Activated CD8-positive, alpha-beta memory T cell treated with anti-CD3 and anti-CD28 coated beads, Interleukin-2, amount 10 ng/mL, durations not matched to agents 7 days and 5 days (primary cell): ENCODE measurements around the gene AMMECR1. TPM values are rescaled to one million over a fixed set of nuclear protein-coding genes. Genes with fewer than 3 reads are reported as not detected.

Experiments used
- ATAC-seq: fragments of 150-1000 bp; cut with Tn5 transposase; one replicate; pipeline ENCODE4 v1.10.0; 2021; ENCODE audit warnings: moderate library complexity
- CTCF ChIA-PET: fragments of 350-600 bp; sonication (Branson Sonifier 250); formaldehyde crosslinking; loops from one replicate; lab custom pipeline; 2021; ENCODE audit warnings: antibody characterized with exemption; lab: Charles Lee
- DNase-seq: peaks from one replicate; pipeline ENCODE4 v3.0.0-alpha.2; 2020
- H3K27ac Mint-ChIP-seq: one replicate; pipeline ENCODE4 v1.8.0; 2021; ENCODE audit warnings: mild to moderate bottlenecking, mixed read lengths
- H3K27me3 Mint-ChIP-seq: one replicate; pipeline ENCODE4 v1.8.0; 2021; ENCODE audit warnings: mixed read lengths
- H3K36me3 Mint-ChIP-seq: one replicate; pipeline ENCODE4 v1.8.0; 2021; ENCODE audit warnings: mild to moderate bottlenecking, mixed read lengths
- H3K4me1 Mint-ChIP-seq: one replicate; pipeline ENCODE4 v1.8.0; 2021; ENCODE audit warnings: mixed read lengths
- H3K4me3 Mint-ChIP-seq: one replicate; pipeline ENCODE4 v1.8.0; 2021; ENCODE audit warnings: mild to moderate bottlenecking, moderate library complexity, mixed read lengths
- H3K9me3 Mint-ChIP-seq: one replicate; pipeline ENCODE4 v1.8.0; 2022; ENCODE audit warnings: low read depth, mixed read lengths
- total RNA-seq, 2 experiments: library from RNA; stranded (reverse); gene quantifications; one replicate each; pipeline ENCODE4 v1.2.3, GENCODE V29; 2021

The AMMECR1 gene
- total RNA-seq, 2 experiments from 2014 or later = 8.8 to 10.1 TPM

DNA sequence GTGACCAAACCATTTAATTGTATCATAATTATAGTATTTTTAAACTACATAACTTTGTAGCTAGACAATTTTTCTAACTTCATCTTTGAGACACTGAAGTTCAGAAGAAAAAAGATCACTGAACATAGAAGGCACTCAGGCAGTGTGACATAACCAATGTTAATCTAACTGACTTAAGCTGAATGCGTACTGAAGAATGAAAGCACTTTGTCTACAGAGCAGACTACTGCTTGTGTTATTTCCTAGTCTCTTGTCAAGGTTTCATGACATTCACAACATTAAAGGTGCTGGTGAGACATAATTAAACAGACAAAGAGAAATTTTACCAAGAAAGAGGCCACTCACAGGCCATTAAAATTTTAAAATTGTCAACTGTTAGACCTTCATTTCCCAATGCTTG, 13.5 kb downstream of the AMMECR1 start:
- Mint-ChIP-seq H3K27ac (no peak overlapping the region), H3K4me1 (peaks cover 5% of the 10 kb centered on the region), H3K36me3 (peaks cover 14% of the 10 kb centered on the region), H3K9me3 (no peaks in the 10 kb centered on the region), H3K4me3 (no peak overlapping the region), H3K27me3 (no peaks in the 10 kb centered on the region)
- ATAC-seq = no peak
- no peak for DNase-seq
- CTCF ChIA-PET = interaction anchor here (0.7 kb wide), 1 partner anchor 14 kb away, joined by 3 read pairs; the partner anchor contains the start of gene AMMECR1

DNA sequence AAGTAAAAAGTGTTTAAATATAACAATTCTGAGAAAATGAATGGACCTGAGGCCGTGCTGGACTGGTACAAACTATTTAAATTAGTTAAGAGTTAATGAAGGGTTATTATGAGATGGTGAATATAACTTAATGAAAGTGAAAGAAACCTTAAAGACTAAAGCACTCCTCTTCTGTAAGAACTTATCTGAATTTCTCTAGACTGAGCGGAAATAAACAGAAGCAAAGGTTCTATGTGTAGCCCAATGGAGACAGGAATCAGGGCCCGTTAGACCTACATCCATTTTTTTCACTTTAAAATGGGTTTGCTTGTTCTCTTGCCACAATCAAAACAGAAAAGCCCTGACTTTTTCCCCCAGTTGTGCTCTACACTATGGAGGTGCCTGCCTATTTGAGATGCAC, 14.9 kb downstream of the AMMECR1 start:
- Mint-ChIP-seq H3K9me3 (no peaks in the 10 kb centered on the region), H3K4me1 (peaks cover 5% of the 10 kb centered on the region), H3K27me3 (no peaks in the 10 kb centered on the region), H3K27ac (no peak overlapping the region), H3K4me3 (no peak overlapping the region), H3K36me3 (peaks cover 13% of the 10 kb centered on the region)
- CTCF ChIA-PET = no interaction called here
- ATAC-seq (no peak), DNase-seq (no peak)

DNA sequence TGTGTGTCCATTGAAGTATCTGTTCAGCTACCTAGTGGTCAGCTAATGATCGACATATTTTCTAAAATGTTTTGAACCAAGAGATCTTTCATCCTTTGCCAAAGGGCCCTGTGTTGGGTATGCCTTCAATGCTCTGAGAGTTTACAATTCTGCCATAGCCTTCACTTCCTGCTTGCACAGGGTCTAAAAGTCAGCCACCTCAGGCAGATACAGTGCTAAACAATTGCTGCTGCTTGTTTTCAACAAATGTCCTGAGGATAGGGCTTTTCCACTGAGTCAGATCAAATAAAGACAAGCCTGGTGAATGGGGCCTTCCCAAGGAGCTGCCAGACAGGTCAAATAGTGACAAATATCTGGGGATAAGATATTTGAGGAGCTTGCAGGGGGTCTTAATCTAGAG, 16.7 kb downstream of the AMMECR1 start:
- no peak for DNase-seq
- no peak for ATAC-seq
- Mint-ChIP-seq H3K9me3 (peaks cover 3% of the 10 kb centered on the region), H3K36me3 (peaks cover 15% of the 10 kb centered on the region), H3K27me3 (no peaks in the 10 kb centered on the region), H3K4me3 (no peak overlapping the region), H3K4me1 (peaks cover 5% of the 10 kb centered on the region), H3K27ac (no peak overlapping the region)
- CTCF ChIA-PET = no interaction called here

DNA sequence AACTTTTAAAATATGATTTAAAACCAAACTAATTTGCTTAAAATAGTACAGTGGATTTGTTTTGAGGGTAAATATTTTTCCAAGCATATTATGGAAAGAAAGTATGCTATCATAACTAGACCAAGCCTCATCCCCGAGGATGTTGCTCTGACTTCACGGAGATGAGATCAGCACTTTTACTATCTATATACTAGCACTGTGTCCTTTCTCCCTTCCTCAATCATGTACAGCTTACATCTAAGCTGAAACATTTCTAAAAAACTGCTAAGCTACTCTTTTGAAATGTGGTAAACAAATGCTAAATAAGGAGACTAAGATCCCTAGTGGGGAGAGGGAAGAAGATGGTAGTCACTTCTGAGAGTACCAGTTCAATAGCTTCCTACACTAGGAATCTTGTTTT, 23.8 kb downstream of the AMMECR1 start:
- H3K36me3 Mint-ChIP-seq = peaks cover 6% of the 10 kb centered on the region

DNA sequence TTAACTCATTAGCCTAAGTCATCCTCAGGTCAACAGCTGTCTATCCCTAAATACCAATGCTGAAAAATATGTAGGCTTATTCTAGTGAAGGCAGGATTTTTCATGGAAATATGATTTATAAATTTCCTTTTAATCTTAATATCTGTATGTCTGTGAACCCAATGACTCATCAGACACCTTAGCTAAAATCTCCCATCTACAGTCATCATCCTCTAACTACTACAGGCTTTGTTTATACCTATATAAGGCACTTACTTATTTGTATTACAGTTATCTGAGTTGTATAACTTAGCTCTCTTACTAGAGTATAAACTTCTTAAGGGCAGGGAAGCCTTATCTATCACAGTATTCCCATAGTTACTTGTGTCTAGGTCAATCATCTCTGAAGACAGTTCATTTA, 24.2 kb downstream of the AMMECR1 start:
- Mint-ChIP-seq H3K27ac (no peak overlapping the region), H3K9me3 (peaks cover 3% of the 10 kb centered on the region), H3K4me1 (no peaks in the 10 kb centered on the region), H3K27me3 (no peaks in the 10 kb centered on the region), H3K36me3 (peaks cover 6% of the 10 kb centered on the region), H3K4me3 (no peak overlapping the region)
- ATAC-seq (no peak), DNase-seq (no peak)
- CTCF ChIA-PET = no interaction called here

More for the DNA sequence above, 23.8 kb downstream of the AMMECR1 start:
- CTCF ChIA-PET = interaction anchor here (1.0 kb wide), 1 partner anchor 23 kb away, joined by 3 read pairs; no protein-coding TSS in a partner anchor
- H3K27me3 Mint-ChIP-seq = no peaks in the 10 kb centered on the region
- no peaks in the 10 kb centered on the region for H3K4me1 Mint-ChIP-seq
- H3K27ac Mint-ChIP-seq = no peak overlapping the region
- DNase-seq (no peak), ATAC-seq (no peak)
- peaks cover 3% of the 10 kb centered on the region for H3K9me3 Mint-ChIP-seq
- no peak overlapping the region for H3K4me3 Mint-ChIP-seq

DNA sequence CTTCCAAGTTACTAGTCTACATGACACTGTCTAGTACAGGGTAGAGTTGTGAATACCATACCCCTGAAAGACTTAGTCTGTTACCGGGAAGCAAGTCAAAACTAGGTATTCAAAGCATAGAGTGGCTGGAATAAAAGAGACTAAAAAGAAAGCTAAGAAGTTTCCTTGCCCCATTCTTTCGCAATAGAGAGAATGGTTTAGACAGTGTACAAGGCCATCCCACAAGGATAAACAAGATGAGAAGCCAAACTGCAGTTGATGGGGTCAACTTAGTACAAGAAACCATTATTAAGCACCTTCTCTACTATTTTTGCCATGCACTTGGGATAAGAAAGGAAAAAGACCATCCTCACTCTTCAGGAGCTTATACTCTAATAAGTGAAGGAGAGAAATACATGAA, 30.3 kb downstream of the AMMECR1 start:
- Mint-ChIP-seq H3K4me3 (no peak overlapping the region), H3K9me3 (no peaks in the 10 kb centered on the region), H3K4me1 (peaks cover 3% of the 10 kb centered on the region), H3K27ac (no peak overlapping the region), H3K36me3 (peaks cover 12% of the 10 kb centered on the region), H3K27me3 (no peaks in the 10 kb centered on the region)
- CTCF ChIA-PET = no interaction called here
- ATAC-seq (no peak), DNase-seq (no peak)

DNA sequence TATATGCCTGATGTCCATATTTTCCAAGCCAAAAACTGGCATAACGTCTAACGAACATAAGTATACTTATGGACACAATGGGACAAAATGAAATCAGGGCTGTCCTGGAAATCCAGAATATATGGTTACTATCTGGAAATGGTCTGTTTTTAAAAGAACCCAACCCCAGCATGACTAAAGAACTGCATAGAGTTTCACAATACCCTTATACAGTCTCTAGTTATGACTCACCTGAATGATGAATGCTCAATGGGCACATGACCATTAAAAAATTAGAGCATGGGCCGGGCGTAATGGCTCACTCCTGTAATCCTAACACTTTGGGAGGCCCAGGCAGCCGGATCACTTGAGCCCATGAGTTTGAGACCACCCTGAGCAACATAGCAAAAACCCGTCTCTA, 31.8 kb downstream of the AMMECR1 start:
- peaks cover 2% of the 10 kb centered on the region for H3K9me3 Mint-ChIP-seq
- H3K4me1 Mint-ChIP-seq = peaks cover 4% of the 10 kb centered on the region

DNA sequence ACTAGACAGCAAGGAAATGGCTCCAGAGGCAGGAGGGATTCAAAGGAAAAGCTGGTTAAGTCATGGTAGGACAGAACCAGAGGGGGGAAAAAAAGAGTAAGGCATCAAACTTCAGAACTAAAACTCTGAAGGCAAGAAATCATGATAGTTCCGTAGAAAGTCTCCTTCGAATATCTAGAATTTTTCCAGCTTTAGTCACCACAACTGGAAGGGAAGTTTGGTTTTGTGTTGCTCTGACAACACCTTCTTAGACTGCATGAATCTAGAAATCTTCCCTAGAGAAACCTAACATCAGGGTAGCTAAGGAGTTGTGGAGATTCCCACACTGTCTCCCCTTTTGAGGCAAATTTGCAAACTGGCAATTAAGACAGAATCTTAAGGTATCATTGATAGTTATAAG, 33.7 kb downstream of the AMMECR1 start:
- CTCF ChIA-PET = no interaction called here
- Mint-ChIP-seq H3K36me3 (peaks cover 12% of the 10 kb centered on the region), H3K9me3 (peaks cover 2% of the 10 kb centered on the region), H3K27me3 (no peaks in the 10 kb centered on the region), H3K4me1 (peaks cover 4% of the 10 kb centered on the region), H3K4me3 (no peak overlapping the region), H3K27ac (no peak overlapping the region)
- no peak for ATAC-seq
- no peak for DNase-seq

More for the DNA sequence above, 31.8 kb downstream of the AMMECR1 start:
- CTCF ChIA-PET = no interaction called here
- DNase-seq = no peak
- Mint-ChIP-seq H3K27me3 (no peaks in the 10 kb centered on the region), H3K27ac (no peak overlapping the region), H3K36me3 (peaks cover 12% of the 10 kb centered on the region), H3K4me3 (no peak overlapping the region)
- ATAC-seq = no peak

- CTCF ChIA-PET = no interaction called here
- Mint-ChIP-seq H3K36me3 (peaks cover 12% of the 10 kb centered on the region), H3K4me3 (no peak overlapping the region), H3K4me1 (peaks cover 8% of the 10 kb centered on the region), H3K27ac (no peak overlapping the region), H3K27me3 (no peaks in the 10 kb centered on the region), H3K9me3 (peaks cover 2% of the 10 kb centered on the region)
- no peak for ATAC-seq
- no peak for DNase-seq
Observed at GRCh38 chrX:110282922-110283321, 35.0 kb downstream of the AMMECR1 start.

DNA sequence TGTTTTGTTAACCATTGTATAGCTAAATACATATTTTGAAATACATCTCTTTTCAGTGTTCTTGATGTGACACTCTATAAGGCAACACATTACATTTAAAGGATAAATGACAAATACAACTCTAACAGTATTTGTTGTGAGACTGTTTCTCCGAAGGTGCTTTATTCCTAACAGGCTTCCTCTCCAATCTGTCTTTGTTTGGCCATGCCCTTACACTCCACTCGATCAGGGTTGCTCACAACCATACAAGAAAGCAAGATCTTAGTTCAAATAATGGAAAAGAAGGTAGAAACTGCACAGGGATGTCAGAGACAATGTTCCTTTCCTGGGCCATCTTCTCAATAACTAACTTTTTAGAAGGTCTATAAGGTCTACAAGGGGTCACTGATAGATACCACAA, 36.5 kb downstream of the AMMECR1 start:
- DNase-seq (no peak), ATAC-seq (no peak)
- Mint-ChIP-seq H3K36me3 (peaks cover 11% of the 10 kb centered on the region), H3K9me3 (peaks cover 2% of the 10 kb centered on the region), H3K27me3 (no peaks in the 10 kb centered on the region), H3K4me1 (peaks cover 10% of the 10 kb centered on the region), H3K27ac (no peak overlapping the region), H3K4me3 (no peak overlapping the region)
- CTCF ChIA-PET = no interaction called here

DNA sequence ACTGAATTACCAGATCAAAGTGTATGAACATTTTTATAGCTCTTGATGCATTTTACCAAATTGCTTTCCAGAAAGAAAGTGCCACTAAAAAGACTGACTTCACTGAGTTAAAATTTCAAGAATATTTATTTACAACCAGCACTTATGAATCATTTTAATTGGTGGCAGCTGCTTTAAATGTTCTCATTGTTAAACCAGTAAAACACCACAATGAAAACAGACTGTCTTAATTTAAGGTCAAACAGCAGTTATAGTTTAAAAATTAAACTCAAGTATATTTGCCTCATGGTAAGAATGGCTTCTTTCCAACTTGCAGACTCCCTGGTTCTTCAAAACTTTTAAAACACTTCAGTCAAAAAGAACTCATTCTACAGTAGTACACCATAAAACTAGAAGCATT, 36.9 kb downstream of the AMMECR1 start:
- H3K27me3 Mint-ChIP-seq = no peaks in the 10 kb centered on the region
- peaks cover 2% of the 10 kb centered on the region for H3K9me3 Mint-ChIP-seq
- no peak overlapping the region for H3K27ac Mint-ChIP-seq
- DNase-seq = no peak
- no peak for ATAC-seq
- H3K4me3 Mint-ChIP-seq = no peak overlapping the region
- CTCF ChIA-PET = no interaction called here
- peaks cover 10% of the 10 kb centered on the region for H3K4me1 Mint-ChIP-seq
- H3K36me3 Mint-ChIP-seq = peaks cover 11% of the 10 kb centered on the region

DNA sequence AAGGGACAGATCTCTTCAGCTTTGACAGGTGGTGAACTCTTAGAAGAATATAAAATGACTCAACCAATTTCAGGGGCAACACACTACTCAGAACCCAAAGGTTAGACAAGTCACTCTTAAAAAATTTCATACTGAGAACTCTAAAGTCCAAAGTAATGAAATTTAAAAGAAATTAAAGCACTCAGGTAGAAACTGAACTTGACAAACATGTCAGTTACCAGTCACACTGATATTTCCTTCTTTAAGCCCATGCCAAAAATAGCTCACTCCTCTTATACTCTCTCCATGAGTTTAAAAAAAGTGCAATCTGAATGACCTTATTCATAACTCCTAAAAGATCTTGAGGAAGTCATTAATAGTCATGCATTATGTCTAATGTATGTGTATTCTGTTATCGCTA, 40.3 kb downstream of the AMMECR1 start:
- no peak overlapping the region for H3K27ac Mint-ChIP-seq
- peaks cover 3% of the 10 kb centered on the region for H3K36me3 Mint-ChIP-seq
- H3K27me3 Mint-ChIP-seq = no peaks in the 10 kb centered on the region
- ATAC-seq (no peak), DNase-seq (no peak)
- peaks cover 6% of the 10 kb centered on the region for H3K9me3 Mint-ChIP-seq
- peaks cover 7% of the 10 kb centered on the region for H3K4me1 Mint-ChIP-seq
- CTCF ChIA-PET = no interaction called here
- H3K4me3 Mint-ChIP-seq = no peak overlapping the region

GRCh38 chrX:110276778-110277177, 41.1 kb downstream of the AMMECR1 start:
- H3K36me3 Mint-ChIP-seq = peaks cover 3% of the 10 kb centered on the region
- H3K27me3 Mint-ChIP-seq = no peaks in the 10 kb centered on the region
- H3K9me3 Mint-ChIP-seq = peaks cover 6% of the 10 kb centered on the region
- H3K27ac Mint-ChIP-seq = no peak overlapping the region
- CTCF ChIA-PET = no interaction called here
- peaks cover 7% of the 10 kb centered on the region for H3K4me1 Mint-ChIP-seq
- no peak for ATAC-seq
- DNase-seq = no peak
- H3K4me3 Mint-ChIP-seq = no peak overlapping the region

- H3K36me3 Mint-ChIP-seq = peaks cover 3% of the 10 kb centered on the region
- H3K4me3 Mint-ChIP-seq = no peak overlapping the region
- no peak for ATAC-seq
- no peaks in the 10 kb centered on the region for H3K9me3 Mint-ChIP-seq
- H3K27me3 Mint-ChIP-seq = no peaks in the 10 kb centered on the region
- no peak overlapping the region for H3K27ac Mint-ChIP-seq
- CTCF ChIA-PET = no interaction called here
- DNase-seq = no peak
- peaks cover 16% of the 10 kb centered on the region for H3K4me1 Mint-ChIP-seq
Observed at GRCh38 chrX:110268886-110269285, 49.0 kb downstream of the AMMECR1 start.

GRCh38 chrX:110268395-110268794, 49.5 kb downstream of the AMMECR1 start:
- H3K4me3 Mint-ChIP-seq = no peak overlapping the region
- no peaks in the 10 kb centered on the region for H3K9me3 Mint-ChIP-seq
- ATAC-seq (no peak), DNase-seq (no peak)
- peaks cover 16% of the 10 kb centered on the region for H3K4me1 Mint-ChIP-seq
- H3K27ac Mint-ChIP-seq = no peak overlapping the region
- peaks cover 4% of the 10 kb centered on the region for H3K36me3 Mint-ChIP-seq
- no peaks in the 10 kb centered on the region for H3K27me3 Mint-ChIP-seq
- CTCF ChIA-PET = no interaction called here
